ENCODE data around the gene EGFR.
"Not testable (repeated sequence)": the region's sequence is repeated elsewhere in the genome, so short reads cannot be mapped to it uniquely, and the experiment has no call there.

- not testable (repeated sequence) for TF ChIP-seq CTCF (IDR thresholded peaks at IDR 0.05); RNF2 (IDR thresholded peaks at IDR 0.05; ENCODE audit: borderline replicate concordance, low read depth); CHD2 (IDR thresholded peaks at IDR 0.05; ENCODE audit: low read length, partially characterized antibody); CEBPB (IDR thresholded peaks at IDR 0.05); MAX (IDR thresholded peaks at IDR 0.05); POLR2A (IDR thresholded peaks at IDR 0.05; ENCODE audit: low read length); POLR2AphosphoS2 (conservative IDR thresholded peaks at IDR 0.05; ENCODE audit: low read length); MAFK (IDR thresholded peaks at IDR 0.05; ENCODE audit: partially characterized antibody); EP300 (IDR thresholded peaks at IDR 0.05)
Observed at GRCh38 chr7:55035410-55035809, 16.6 kb downstream of the EGFR start.

Data from A549 (cell line).